Measurements from ENCODE around the gene ATP7B.

- TF ChIP-seq, protein P1, sequence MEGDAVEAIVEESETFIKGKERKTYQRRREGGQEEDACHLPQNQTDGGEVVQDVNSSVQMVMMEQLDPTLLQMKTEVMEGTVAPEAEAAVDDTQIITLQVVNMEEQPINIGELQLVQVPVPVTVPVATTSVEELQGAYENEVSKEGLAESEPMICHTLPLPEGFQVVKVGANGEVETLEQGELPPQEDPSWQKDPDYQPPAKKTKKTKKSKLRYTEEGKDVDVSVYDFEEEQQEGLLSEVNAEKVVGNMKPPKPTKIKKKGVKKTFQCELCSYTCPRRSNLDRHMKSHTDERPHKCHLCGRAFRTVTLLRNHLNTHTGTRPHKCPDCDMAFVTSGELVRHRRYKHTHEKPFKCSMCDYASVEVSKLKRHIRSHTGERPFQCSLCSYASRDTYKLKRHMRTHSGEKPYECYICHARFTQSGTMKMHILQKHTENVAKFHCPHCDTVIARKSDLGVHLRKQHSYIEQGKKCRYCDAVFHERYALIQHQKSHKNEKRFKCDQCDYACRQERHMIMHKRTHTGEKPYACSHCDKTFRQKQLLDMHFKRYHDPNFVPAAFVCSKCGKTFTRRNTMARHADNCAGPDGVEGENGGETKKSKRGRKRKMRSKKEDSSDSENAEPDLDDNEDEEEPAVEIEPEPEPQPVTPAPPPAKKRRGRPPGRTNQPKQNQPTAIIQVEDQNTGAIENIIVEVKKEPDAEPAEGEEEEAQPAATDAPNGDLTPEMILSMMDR (IDR thresholded peaks at IDR 0.05), result no peak
- TF ChIP-seq POLR2A (IDR thresholded peaks at IDR 0.05), result no peak
These were observed 15.0 kb upstream of the ATP7B start for GRCh38 chr13:52026246-52026626.
